Stimulated activated CD8-positive, alpha-beta memory T cell treated with anti-CD3 and anti-CD28 coated beads, Interleukin-2, amount 100 ng/mL, for 48 hours (primary cell): ENCODE results near the gene SYK.

Source experiments
- DNase-seq, 2 donors: peaks; one replicate each; pipeline ENCODE4 v3.0.0-alpha.2; 2020; ENCODE audit warnings: low read depth in 2 of 2

SYK gene

GRCh38 chr9:90945336-90945735 lies 143.7 kb downstream of the SYK start:
- no peak for DNase-seq

- DNase-seq, result no peak
These were observed 145.4 kb downstream of the SYK start for GRCh38 chr9:90946982-90947381.
